Right lobe of liver (tissue), 4 donors: ENCODE measurements around the gene NIPSNAP2.

Experiments used
- POLR2A ChIP-seq: fragments of 450-650 bp; IDR thresholded peaks from one replicate; pipeline ENCODE4 v1.6.1; 2017; ENCODE audit warnings: antibody characterized with exemption, mild to moderate bottlenecking
- TF ChIP-seq, protein P1 (sequence below), 4 donors: fragments of 200-600 bp in 3 of 4; fragments of 450-650 bp in 1 of 4; IDR thresholded peaks; one replicate each; pipeline versions ENCODE4 v1.5.1 to v1.8.0; 2016 to 2022; ENCODE audit warnings: antibody characterized with exemption in 4 of 4, mild to moderate bottlenecking in 2 of 4
- donor health status: DM: no; HTN: no; CAD: no.
- donor health status: DM: no; HTN: no; CAD: no.
- donor health status: DM: no; HTN: yes; CAD: no.

- TF ChIP-seq, protein P1, sequence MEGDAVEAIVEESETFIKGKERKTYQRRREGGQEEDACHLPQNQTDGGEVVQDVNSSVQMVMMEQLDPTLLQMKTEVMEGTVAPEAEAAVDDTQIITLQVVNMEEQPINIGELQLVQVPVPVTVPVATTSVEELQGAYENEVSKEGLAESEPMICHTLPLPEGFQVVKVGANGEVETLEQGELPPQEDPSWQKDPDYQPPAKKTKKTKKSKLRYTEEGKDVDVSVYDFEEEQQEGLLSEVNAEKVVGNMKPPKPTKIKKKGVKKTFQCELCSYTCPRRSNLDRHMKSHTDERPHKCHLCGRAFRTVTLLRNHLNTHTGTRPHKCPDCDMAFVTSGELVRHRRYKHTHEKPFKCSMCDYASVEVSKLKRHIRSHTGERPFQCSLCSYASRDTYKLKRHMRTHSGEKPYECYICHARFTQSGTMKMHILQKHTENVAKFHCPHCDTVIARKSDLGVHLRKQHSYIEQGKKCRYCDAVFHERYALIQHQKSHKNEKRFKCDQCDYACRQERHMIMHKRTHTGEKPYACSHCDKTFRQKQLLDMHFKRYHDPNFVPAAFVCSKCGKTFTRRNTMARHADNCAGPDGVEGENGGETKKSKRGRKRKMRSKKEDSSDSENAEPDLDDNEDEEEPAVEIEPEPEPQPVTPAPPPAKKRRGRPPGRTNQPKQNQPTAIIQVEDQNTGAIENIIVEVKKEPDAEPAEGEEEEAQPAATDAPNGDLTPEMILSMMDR (IDR thresholded peaks at IDR 0.05) = no peak
- no peak for TF ChIP-seq POLR2A
Measured at GRCh38 chr7:56009695-56010094, 45.3 kb downstream of the NIPSNAP2 start.
